Liver (tissue), 3 donors: Measurements from ENCODE around the gene SERTAD1.

ENCODE experiments used
- EGR1 ChIP-seq, 2 donors: IDR thresholded peaks; 2 replicates each; pipeline ENCODE4 v1.6.1; 2016 to 2018; ENCODE audit warnings: antibody characterized with exemption in 2 of 2, low read depth in 2 of 2
- FOXA1 ChIP-seq: IDR thresholded peaks from 2 replicates; pipeline ENCODE4 v1.6.1; 2016; ENCODE audit warnings: antibody characterized with exemption
- FOXA2 ChIP-seq: IDR thresholded peaks from 2 replicates; pipeline ENCODE4 v1.6.1; 2016; ENCODE audit warnings: antibody characterized with exemption
- GABPA ChIP-seq, 2 donors: IDR thresholded peaks in 1 of 2; conservative IDR thresholded peaks in 1 of 2; 2 replicates each; pipeline ENCODE4 v1.6.1; 2016; ENCODE audit warnings: antibody characterized with exemption in 2 of 2, mild to moderate bottlenecking in 1 of 2, moderate library complexity in 1 of 2
- JUND ChIP-seq, 2 donors: IDR thresholded peaks; 2 replicates each; pipeline ENCODE4 v1.6.1; 2016; ENCODE audit warnings: antibody characterized with exemption in 2 of 2
- RAD21 ChIP-seq, 2 donors: IDR thresholded peaks; 2 replicates each; pipeline ENCODE4 v1.6.1; 2016; ENCODE audit warnings: antibody characterized with exemption in 2 of 2, mild to moderate bottlenecking in 2 of 2
- RXRA ChIP-seq, 2 donors: IDR thresholded peaks; 2 replicates each; pipeline ENCODE4 v1.6.1; 2017 to 2018; ENCODE audit warnings: antibody characterized with exemption in 2 of 2, mild to moderate bottlenecking in 1 of 2
- SP1 ChIP-seq: IDR thresholded peaks from 2 replicates; pipeline ENCODE4 v1.6.1; 2018; ENCODE audit warnings: antibody characterized with exemption, mild to moderate bottlenecking
- TAF1 ChIP-seq: conservative IDR thresholded peaks from 2 replicates; pipeline ENCODE4 v1.6.1; 2016; ENCODE audit warnings: antibody characterized with exemption, mild to moderate bottlenecking
- YY1 ChIP-seq: IDR thresholded peaks from 2 replicates; pipeline ENCODE4 v1.6.1; 2016; ENCODE audit warnings: antibody characterized with exemption, mild to moderate bottlenecking
- TF ChIP-seq, protein P1 (sequence below): fragments of 150-350 bp; IDR thresholded peaks from 2 replicates; pipeline ENCODE4 v1.5.1; 2017; ENCODE audit warnings: improper control_type of control experiment, low read depth, low read length; ENCODE audit not compliant: missing input control
- TF ChIP-seq, protein P2 (sequence below): IDR thresholded peaks from 2 replicates; pipeline ENCODE4 v1.6.1; 2016; ENCODE audit warnings: antibody characterized with exemption
- TF ChIP-seq, protein P3 (sequence below): IDR thresholded peaks from 2 replicates; pipeline ENCODE4 v1.6.1; 2016; ENCODE audit warnings: antibody characterized with exemption, mild to moderate bottlenecking
- TF ChIP-seq, protein P4 (sequence below): IDR thresholded peaks from 2 replicates; pipeline ENCODE4 v1.6.1; 2016; ENCODE audit warnings: antibody characterized with exemption
- donor health status: healthy.
- donor health status: healthy.

DNA sequence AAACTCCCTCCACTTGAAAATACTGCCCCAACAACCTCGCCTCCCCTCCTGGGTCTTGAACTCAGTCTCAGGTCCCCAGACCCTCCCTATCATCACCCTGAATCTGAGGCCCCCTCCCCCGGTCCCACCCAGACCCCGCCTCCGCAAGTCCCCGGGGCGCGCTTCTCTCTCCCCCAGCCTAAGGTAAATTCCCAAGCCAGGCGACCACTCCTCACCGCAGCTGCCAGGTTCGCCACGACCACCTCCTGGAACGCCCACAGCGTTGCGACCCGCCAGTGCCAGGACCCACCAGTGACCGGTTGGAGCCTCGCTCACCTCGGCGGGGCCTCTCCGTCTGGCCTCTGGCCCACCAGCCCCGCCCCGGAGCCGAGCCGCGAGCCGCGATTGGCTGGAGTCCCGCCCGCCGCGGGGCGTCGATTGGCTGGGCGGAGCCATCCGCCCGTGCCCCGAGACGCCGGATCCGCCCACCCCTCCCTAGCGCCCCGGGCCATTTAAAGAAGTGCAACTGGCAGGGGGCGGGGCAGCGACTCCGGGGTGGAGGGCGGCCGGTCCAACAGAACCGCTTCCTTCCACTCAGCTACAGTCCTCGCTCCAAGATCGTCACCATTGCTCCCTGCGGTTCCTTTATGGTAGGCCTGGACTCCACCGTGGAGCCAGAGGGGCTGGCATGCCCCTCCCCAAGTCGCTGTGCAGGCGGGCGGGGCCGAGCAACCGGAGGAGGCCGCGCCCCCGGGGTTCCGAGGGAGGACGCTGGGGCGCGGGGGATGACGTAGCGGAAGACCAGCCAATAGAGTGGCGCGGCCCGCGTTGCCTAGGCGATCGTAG lies 18.4 kb upstream of the SERTAD1 start, which contains the start of gene SERTAD3:
- TF ChIP-seq GABPA (IDR thresholded peaks at IDR 0.05 in 1 of 2, conservative IDR thresholded peaks at IDR 0.05 in 1 of 2) (no peak), RAD21 (IDR thresholded peaks at IDR 0.05) (peak in 1 of 2 donors; percentile 19), YY1 (no peak), RXRA (IDR thresholded peaks at IDR 0.05) (no peak), FOXA1 (no peak), FOXA2 (no peak), JUND (IDR thresholded peaks at IDR 0.05) (no peak), EGR1 (IDR thresholded peaks at IDR 0.05; ENCODE audit: low read depth in 2 of 2) (peak in 1 of 2 donors; percentile 33), SP1 (peak; percentile 86), TAF1 (no peak)
- TF ChIP-seq, protein P1, sequence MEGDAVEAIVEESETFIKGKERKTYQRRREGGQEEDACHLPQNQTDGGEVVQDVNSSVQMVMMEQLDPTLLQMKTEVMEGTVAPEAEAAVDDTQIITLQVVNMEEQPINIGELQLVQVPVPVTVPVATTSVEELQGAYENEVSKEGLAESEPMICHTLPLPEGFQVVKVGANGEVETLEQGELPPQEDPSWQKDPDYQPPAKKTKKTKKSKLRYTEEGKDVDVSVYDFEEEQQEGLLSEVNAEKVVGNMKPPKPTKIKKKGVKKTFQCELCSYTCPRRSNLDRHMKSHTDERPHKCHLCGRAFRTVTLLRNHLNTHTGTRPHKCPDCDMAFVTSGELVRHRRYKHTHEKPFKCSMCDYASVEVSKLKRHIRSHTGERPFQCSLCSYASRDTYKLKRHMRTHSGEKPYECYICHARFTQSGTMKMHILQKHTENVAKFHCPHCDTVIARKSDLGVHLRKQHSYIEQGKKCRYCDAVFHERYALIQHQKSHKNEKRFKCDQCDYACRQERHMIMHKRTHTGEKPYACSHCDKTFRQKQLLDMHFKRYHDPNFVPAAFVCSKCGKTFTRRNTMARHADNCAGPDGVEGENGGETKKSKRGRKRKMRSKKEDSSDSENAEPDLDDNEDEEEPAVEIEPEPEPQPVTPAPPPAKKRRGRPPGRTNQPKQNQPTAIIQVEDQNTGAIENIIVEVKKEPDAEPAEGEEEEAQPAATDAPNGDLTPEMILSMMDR, result peak; percentile 17
- TF ChIP-seq, protein P2, sequence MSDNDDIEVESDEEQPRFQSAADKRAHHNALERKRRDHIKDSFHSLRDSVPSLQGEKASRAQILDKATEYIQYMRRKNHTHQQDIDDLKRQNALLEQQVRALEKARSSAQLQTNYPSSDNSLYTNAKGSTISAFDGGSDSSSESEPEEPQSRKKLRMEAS, result no peak
- TF ChIP-seq, protein P3, sequence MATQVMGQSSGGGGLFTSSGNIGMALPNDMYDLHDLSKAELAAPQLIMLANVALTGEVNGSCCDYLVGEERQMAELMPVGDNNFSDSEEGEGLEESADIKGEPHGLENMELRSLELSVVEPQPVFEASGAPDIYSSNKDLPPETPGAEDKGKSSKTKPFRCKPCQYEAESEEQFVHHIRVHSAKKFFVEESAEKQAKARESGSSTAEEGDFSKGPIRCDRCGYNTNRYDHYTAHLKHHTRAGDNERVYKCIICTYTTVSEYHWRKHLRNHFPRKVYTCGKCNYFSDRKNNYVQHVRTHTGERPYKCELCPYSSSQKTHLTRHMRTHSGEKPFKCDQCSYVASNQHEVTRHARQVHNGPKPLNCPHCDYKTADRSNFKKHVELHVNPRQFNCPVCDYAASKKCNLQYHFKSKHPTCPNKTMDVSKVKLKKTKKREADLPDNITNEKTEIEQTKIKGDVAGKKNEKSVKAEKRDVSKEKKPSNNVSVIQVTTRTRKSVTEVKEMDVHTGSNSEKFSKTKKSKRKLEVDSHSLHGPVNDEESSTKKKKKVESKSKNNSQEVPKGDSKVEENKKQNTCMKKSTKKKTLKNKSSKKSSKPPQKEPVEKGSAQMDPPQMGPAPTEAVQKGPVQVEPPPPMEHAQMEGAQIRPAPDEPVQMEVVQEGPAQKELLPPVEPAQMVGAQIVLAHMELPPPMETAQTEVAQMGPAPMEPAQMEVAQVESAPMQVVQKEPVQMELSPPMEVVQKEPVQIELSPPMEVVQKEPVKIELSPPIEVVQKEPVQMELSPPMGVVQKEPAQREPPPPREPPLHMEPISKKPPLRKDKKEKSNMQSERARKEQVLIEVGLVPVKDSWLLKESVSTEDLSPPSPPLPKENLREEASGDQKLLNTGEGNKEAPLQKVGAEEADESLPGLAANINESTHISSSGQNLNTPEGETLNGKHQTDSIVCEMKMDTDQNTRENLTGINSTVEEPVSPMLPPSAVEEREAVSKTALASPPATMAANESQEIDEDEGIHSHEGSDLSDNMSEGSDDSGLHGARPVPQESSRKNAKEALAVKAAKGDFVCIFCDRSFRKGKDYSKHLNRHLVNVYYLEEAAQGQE, result peak; percentile 46
- TF ChIP-seq, protein P4, sequence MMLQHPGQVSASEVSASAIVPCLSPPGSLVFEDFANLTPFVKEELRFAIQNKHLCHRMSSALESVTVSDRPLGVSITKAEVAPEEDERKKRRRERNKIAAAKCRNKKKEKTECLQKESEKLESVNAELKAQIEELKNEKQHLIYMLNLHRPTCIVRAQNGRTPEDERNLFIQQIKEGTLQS, result no peak
